ENCODE measurements around the gene GATB. TPM values are rescaled to one million over a fixed set of nuclear protein-coding genes. Genes with fewer than 3 reads are reported as not detected.

The GATB gene
- total RNA-seq, 1 donor from 2014 or later: 14.2 TPM

DNA sequence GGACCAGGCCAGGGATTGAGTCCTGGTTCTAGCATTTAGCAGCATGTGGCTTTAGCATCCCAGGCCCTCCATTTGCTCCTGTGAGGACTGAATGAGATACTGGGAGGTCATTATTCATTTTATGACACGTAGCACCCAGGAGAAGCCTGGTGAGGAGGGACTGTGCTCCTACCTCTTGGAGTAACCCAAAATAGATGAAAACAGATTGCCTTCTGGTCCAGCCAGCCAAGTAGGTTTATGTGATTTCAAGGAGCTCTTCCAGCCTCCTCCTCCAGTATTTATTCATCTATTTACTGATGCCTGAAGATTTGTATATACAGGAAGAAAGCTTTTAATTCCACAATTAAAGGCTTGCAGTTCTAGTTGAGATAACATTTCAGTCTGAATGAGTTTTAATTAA lies 109.3 kb downstream of the GATB start:
- ATAC-seq (no peak), DNase-seq (no peak)

DNA sequence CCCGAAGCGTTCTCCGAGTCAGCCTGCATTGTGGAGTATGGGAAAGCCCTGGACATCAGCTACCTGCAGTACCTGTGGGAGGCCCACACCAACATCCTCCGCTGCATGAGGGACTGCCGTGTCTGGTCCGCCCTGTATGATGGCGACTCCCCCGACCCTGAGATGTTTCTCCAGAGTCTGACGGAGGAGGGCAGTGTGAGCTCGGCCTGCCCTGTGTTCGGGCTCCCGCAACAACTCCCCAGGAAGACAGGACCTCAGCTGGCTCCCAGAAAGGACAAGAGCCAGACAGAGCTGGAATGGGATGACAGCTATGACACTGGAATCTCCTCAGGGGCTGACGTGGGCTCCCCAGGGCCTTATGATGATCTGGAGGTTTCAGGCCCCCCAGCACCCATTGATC lies 111.3 kb downstream of the GATB start:
- DNase-seq: no peak
- Histone ChIP-seq H3K27ac (no peak overlapping the region), H3K4me1 (no peaks in the 10 kb centered on the region), H3K27me3 (ENCODE audit: low read depth) (no peaks in the 10 kb centered on the region), H3K36me3 (no peaks in the 10 kb centered on the region), H3K4me3 (no peak overlapping the region), H3K9me3 (no peaks in the 10 kb centered on the region)
- intact Hi-C loops (cut with DNase I): no loop called here
- TF ChIP-seq, protein P1, sequence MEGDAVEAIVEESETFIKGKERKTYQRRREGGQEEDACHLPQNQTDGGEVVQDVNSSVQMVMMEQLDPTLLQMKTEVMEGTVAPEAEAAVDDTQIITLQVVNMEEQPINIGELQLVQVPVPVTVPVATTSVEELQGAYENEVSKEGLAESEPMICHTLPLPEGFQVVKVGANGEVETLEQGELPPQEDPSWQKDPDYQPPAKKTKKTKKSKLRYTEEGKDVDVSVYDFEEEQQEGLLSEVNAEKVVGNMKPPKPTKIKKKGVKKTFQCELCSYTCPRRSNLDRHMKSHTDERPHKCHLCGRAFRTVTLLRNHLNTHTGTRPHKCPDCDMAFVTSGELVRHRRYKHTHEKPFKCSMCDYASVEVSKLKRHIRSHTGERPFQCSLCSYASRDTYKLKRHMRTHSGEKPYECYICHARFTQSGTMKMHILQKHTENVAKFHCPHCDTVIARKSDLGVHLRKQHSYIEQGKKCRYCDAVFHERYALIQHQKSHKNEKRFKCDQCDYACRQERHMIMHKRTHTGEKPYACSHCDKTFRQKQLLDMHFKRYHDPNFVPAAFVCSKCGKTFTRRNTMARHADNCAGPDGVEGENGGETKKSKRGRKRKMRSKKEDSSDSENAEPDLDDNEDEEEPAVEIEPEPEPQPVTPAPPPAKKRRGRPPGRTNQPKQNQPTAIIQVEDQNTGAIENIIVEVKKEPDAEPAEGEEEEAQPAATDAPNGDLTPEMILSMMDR (IDR thresholded peaks at IDR 0.05): no peak
- ATAC-seq: no peak

More for the DNA sequence above, 109.3 kb downstream of the GATB start:
- Histone ChIP-seq H3K27ac (no peak overlapping the region), H3K4me1 (no peaks in the 10 kb centered on the region), H3K4me3 (no peak overlapping the region), H3K36me3 (peaks cover 6% of the 10 kb centered on the region), H3K9me3 (no peaks in the 10 kb centered on the region), H3K27me3 (ENCODE audit: low read depth) (no peaks in the 10 kb centered on the region)
- TF ChIP-seq, protein P1 (IDR thresholded peaks at IDR 0.05): no peak
- intact Hi-C loops (cut with DNase I): no loop called here

DNA sequence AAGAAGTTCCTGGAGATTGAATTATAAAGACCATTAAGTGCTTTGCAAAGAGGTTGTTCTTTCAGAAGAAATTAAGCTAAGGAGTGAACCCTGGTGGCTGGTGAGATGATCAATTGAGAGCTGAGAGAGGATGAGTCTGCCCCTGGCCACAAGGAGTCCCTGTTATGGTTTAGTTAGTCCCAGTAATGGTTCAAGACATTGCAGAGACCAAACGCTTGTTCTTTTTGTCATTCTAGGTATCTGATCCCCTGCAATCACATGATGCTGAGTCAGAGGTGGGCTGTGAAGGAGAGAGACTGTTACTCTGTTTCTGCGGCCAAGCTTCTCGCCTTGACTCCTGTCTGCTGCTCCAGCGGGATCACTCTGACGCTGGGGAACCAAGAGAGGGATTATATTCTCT lies 114.5 kb downstream of the GATB start:
- Histone ChIP-seq H3K27me3 (ENCODE audit: low read depth) (no peaks in the 10 kb centered on the region), H3K27ac (no peak overlapping the region), H3K9me3 (no peaks in the 10 kb centered on the region), H3K36me3 (no peaks in the 10 kb centered on the region), H3K4me1 (no peaks in the 10 kb centered on the region), H3K4me3 (no peak overlapping the region)
- TF ChIP-seq, protein P1 (IDR thresholded peaks at IDR 0.05): no peak
- DNase-seq: no peak
- intact Hi-C loops (cut with DNase I): no loop called here
- ATAC-seq: no peak

DNA sequence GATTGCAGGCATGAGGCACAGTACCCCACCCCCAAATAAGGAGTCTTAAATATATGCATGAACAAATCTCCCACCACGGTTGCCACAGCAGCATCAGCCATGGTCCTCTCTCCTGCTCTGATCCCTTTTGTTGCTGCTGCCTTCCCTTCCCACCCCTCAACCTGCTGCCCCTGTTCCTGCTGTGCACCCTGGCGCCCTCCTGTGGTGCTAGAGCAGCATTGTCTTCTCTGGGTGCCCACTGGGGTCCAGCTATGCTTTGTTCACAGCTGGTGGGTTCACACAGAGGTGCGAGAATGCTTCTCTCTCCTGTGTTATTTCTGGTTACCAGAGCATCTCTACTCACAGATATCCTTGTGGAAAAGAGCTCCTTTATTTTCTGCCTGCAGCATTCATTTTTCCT lies 116.2 kb downstream of the GATB start:
- TF ChIP-seq, protein P1 (IDR thresholded peaks at IDR 0.05): peak; percentile 19
- intact Hi-C loops (cut with DNase I): no loop called here
- Histone ChIP-seq H3K27ac (no peak overlapping the region), H3K4me1 (no peaks in the 10 kb centered on the region), H3K36me3 (no peaks in the 10 kb centered on the region), H3K9me3 (no peaks in the 10 kb centered on the region), H3K4me3 (no peak overlapping the region), H3K27me3 (ENCODE audit: low read depth) (no peaks in the 10 kb centered on the region)
- ATAC-seq: no peak
- DNase-seq: no peak

DNA sequence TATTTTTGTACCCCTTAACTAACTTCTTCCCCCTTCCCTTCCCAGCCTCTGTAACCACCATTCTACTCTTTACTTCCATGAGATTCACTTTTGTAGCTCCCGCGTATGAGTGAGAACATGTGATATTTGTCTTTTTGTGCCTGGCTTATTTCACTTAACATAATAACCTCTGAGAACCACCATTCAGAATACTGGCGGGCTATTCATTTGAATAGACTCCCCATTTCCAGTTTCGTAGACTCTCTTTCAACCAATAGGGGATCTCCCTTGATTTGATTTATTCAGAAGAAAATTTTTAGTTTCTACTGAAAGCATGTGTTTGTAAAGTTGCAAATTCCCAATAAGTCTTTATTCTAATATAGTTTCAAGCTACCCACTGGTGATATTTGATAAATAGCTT lies 117.2 kb downstream of the GATB start:
- intact Hi-C loops (cut with DNase I): no loop called here

More for the DNA sequence above, 117.2 kb downstream of the GATB start:
- no peak overlapping the region for H3K4me3 ChIP-seq
- TF ChIP-seq, protein P1 (IDR thresholded peaks at IDR 0.05): no peak
- H3K27me3 ChIP-seq (ENCODE audit: low read depth): no peaks in the 10 kb centered on the region
- no peak overlapping the region for H3K27ac ChIP-seq
- ATAC-seq (no peak), DNase-seq (no peak)
- no peaks in the 10 kb centered on the region for H3K36me3 ChIP-seq
- H3K4me1 ChIP-seq: no peaks in the 10 kb centered on the region
- no peaks in the 10 kb centered on the region for H3K9me3 ChIP-seq
